Osteoblast (primary cell): ENCODE measurements around the gene COL6A3. TPM values are rescaled to one million over a fixed set of nuclear protein-coding genes. Genes with fewer than 3 reads are reported as not detected.
A peak's percentile ranks its signal among the peaks of the same experiment; 100 is the strongest.

Experiments
- DNase-seq: peaks from one replicate; pipeline ENCODE4 v3.0.0; 2011; ENCODE audit warnings: low spot score, mixed read lengths; ENCODE audit not compliant: insufficient read length; ENCODE audit errors: missing footprints
- H2AFZ ChIP-seq: 2 replicates; pipeline ENCODE4 v1.6.0; 2011; ENCODE audit warnings: mild to moderate bottlenecking, low read length
- H3K27ac ChIP-seq: 2 replicates; pipeline ENCODE4 v1.5.1; 2011; ENCODE audit warnings: mild to moderate bottlenecking, low read depth, low read length, moderate library complexity
- H3K27me3 ChIP-seq: 2 replicates; pipeline ENCODE4 v1.6.0; 2012; ENCODE audit warnings: mild to moderate bottlenecking, control low read depth, inconsistent platforms, low read length, moderate library complexity; ENCODE audit not compliant: insufficient read depth
- H3K36me3 ChIP-seq: 2 replicates; pipeline ENCODE4 v1.5.1; 2011; ENCODE audit warnings: mild to moderate bottlenecking, low read length, control low read depth, moderate library complexity; ENCODE audit not compliant: insufficient read depth
- H3K4me1 ChIP-seq: 2 replicates; pipeline ENCODE4 v1.5.1; 2011; ENCODE audit warnings: mild to moderate bottlenecking, low read length, control low read depth, moderate library complexity; ENCODE audit not compliant: insufficient read depth
- H3K4me2 ChIP-seq: 2 replicates; pipeline ENCODE4 v1.6.0; 2011; ENCODE audit warnings: mild to moderate bottlenecking, low read length; ENCODE audit not compliant: insufficient read depth
- H3K4me3 ChIP-seq: fragments of 200-600 bp; sonication (generic); 3 replicates; pipeline ENCODE4 v1.5.1; 2012; ENCODE audit warnings: mild to moderate bottlenecking, low read length, inconsistent platforms; ENCODE audit not compliant: insufficient read depth
- H3K79me2 ChIP-seq: 2 replicates; pipeline ENCODE4 v1.6.0; 2012; ENCODE audit warnings: mild to moderate bottlenecking, low read length, control low read depth, inconsistent platforms; ENCODE audit not compliant: insufficient read depth
- H3K9me3 ChIP-seq: 2 replicates; pipeline ENCODE4 v1.5.1; 2011; ENCODE audit warnings: low read depth, low read length, control low read depth
- H4K20me1 ChIP-seq: 2 replicates; pipeline ENCODE4 v1.6.0; 2012; ENCODE audit warnings: mild to moderate bottlenecking, low read length, control low read depth; ENCODE audit not compliant: insufficient read depth
- total RNA-seq: library from RNA; depleted of rRNA; stranded (reverse); fragments of >200 nt; gene quantifications from 2 replicates; pipeline ENCODE4 v1.2.3, GENCODE V29; 2012
- TF ChIP-seq, protein P1 (sequence below): IDR thresholded peaks from 2 replicates; pipeline ENCODE4 v1.5.1; 2011; ENCODE audit warnings: mild to moderate bottlenecking, low read depth, low read length, moderate library complexity; ENCODE audit errors: extremely low read depth

The COL6A3 gene
- total RNA-seq, 1 donor = 4,017 TPM

- peaks cover 72% of the 10 kb centered on the region for H4K20me1 ChIP-seq
- H3K79me2 ChIP-seq = peaks cover 100% of the 10 kb centered on the region
- H3K27ac ChIP-seq = peak overlapping the region; percentile 96
- TF ChIP-seq, protein P1, sequence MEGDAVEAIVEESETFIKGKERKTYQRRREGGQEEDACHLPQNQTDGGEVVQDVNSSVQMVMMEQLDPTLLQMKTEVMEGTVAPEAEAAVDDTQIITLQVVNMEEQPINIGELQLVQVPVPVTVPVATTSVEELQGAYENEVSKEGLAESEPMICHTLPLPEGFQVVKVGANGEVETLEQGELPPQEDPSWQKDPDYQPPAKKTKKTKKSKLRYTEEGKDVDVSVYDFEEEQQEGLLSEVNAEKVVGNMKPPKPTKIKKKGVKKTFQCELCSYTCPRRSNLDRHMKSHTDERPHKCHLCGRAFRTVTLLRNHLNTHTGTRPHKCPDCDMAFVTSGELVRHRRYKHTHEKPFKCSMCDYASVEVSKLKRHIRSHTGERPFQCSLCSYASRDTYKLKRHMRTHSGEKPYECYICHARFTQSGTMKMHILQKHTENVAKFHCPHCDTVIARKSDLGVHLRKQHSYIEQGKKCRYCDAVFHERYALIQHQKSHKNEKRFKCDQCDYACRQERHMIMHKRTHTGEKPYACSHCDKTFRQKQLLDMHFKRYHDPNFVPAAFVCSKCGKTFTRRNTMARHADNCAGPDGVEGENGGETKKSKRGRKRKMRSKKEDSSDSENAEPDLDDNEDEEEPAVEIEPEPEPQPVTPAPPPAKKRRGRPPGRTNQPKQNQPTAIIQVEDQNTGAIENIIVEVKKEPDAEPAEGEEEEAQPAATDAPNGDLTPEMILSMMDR = no peak
- no peaks in the 10 kb centered on the region for H3K27me3 ChIP-seq
- H3K4me3 ChIP-seq = no peak overlapping the region
- H3K4me1 ChIP-seq = peaks cover 76% of the 10 kb centered on the region
- H3K36me3 ChIP-seq = peaks cover 62% of the 10 kb centered on the region
- DNase-seq = no peak
- no peak overlapping the region for H3K4me2 ChIP-seq
- no peaks in the 10 kb centered on the region for H3K9me3 ChIP-seq
- H2AFZ ChIP-seq = no peak overlapping the region
Observed at GRCh38 chr2:237403024-237403882, 10.7 kb downstream of the COL6A3 start.

- DNase-seq = no peak
- no peak overlapping the region for H3K4me2 ChIP-seq
- peaks cover 100% of the 10 kb centered on the region for H3K79me2 ChIP-seq
- H4K20me1 ChIP-seq = peaks cover 70% of the 10 kb centered on the region
- peak overlapping the region; percentile 47 for H3K27ac ChIP-seq
- H3K27me3 ChIP-seq = no peaks in the 10 kb centered on the region
- peaks cover 49% of the 10 kb centered on the region for H3K4me1 ChIP-seq
- no peak overlapping the region for H2AFZ ChIP-seq
- peaks cover 60% of the 10 kb centered on the region for H3K36me3 ChIP-seq
- TF ChIP-seq, protein P1 = no peak
- no peaks in the 10 kb centered on the region for H3K9me3 ChIP-seq
- no peak overlapping the region for H3K4me3 ChIP-seq
Observed at GRCh38 chr2:237400199-237400598, 13.8 kb downstream of the COL6A3 start.

DNA sequence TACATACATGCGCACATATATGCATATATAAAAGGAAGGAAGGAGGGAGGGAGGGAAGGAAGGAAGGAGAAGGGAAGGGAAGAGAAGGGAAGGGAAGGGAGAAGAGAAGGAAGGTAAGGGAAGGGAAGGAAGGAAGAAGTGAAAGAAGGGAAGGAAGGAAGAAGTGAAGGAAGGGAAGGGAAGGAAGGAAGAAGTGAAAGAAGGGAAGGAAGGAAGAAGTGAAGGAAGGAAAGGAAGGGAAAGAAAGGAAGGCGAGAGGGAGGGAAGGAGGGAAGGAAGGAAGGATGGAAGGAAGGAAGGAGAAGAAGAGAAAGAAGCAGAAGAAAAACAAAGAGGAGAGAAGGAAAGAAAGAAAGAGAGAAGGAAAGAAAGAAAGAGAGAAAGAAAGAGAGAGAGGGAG is 16.9 kb downstream of the COL6A3 start:
- H3K4me2 ChIP-seq = no peak overlapping the region
- peaks cover 100% of the 10 kb centered on the region for H3K79me2 ChIP-seq
- DNase-seq = no peak
- H4K20me1 ChIP-seq = peaks cover 54% of the 10 kb centered on the region
- H3K27me3 ChIP-seq = no peaks in the 10 kb centered on the region
- H3K36me3 ChIP-seq = peaks cover 60% of the 10 kb centered on the region
- TF ChIP-seq, protein P1 = no peak
- H3K4me3 ChIP-seq = no peak overlapping the region
- H3K27ac ChIP-seq = no peak overlapping the region
- H2AFZ ChIP-seq = no peak overlapping the region
- peaks cover 34% of the 10 kb centered on the region for H3K4me1 ChIP-seq
- no peaks in the 10 kb centered on the region for H3K9me3 ChIP-seq

- peak; percentile 36 for DNase-seq
- Histone ChIP-seq H3K4me3 (no peak overlapping the region), H3K27ac (peak overlapping the region; percentile 6), H3K4me1 (peaks cover 37% of the 10 kb centered on the region), H2AFZ (no peak overlapping the region), H3K27me3 (no peaks in the 10 kb centered on the region), H3K4me2 (no peak overlapping the region), H4K20me1 (peaks cover 43% of the 10 kb centered on the region), H3K36me3 (peaks cover 82% of the 10 kb centered on the region), H3K9me3 (no peaks in the 10 kb centered on the region), H3K79me2 (peaks cover 100% of the 10 kb centered on the region)
- TF ChIP-seq, protein P1 = no peak
Observed at GRCh38 chr2:237393523-237393922, 20.4 kb downstream of the COL6A3 start.
